B cell (primary cell): ENCODE data around the gene ITIH3. TPM values are rescaled to one million over a fixed set of nuclear protein-coding genes. Genes with fewer than 3 reads are reported as not detected.

Experiments used
- ATAC-seq: fragments of 200-7000 bp; cut with Tn5 transposase; one replicate; pipeline ENCODE4 v1.10.0; 2021; ENCODE audit warnings: low read depth, mild to moderate bottlenecking, moderate number of reproducible peaks, moderate library complexity
- CTCF ChIA-PET: fragments of 350-600 bp; sonication (Branson Sonifier 250); formaldehyde crosslinking; loops from one replicate; lab custom pipeline; 2021; ENCODE audit warnings: antibody characterized with exemption, inconsistent platforms; lab: Charles Lee
- POLR2A ChIA-PET: fragments of 350-600 bp; sonication (Branson Sonifier 250); formaldehyde crosslinking; loops from one replicate; lab custom pipeline; 2021; ENCODE audit warnings: antibody characterized with exemption; lab: Charles Lee
- DNase-seq: peaks from one replicate; pipeline ENCODE4 v3.0.0; 2013
- H2AFZ ChIP-seq: 2 replicates; pipeline ENCODE4 v1.6.1; 2012; ENCODE audit warnings: mild to moderate bottlenecking, low read depth, low read length; ENCODE audit not compliant: insufficient read depth, poor library complexity, severe bottlenecking
- H3K27ac ChIP-seq, 2 donors: 1 replicate in 1 of 2; 2 replicates in 1 of 2; pipeline ENCODE4 v1.5.1; 2012 to 2013; ENCODE audit warnings: low read length in 2 of 2, mild to moderate bottlenecking in 2 of 2, moderate library complexity in 1 of 2
- H3K27me3 ChIP-seq, 4 experiments: fragments of 200-600 bp in 1 of 4; sonication (generic) in 1 of 4; replicated peaks in 1 of 4; 1 replicate in 2 of 4; 2 replicates in 2 of 4; pipeline versions ENCODE4 v1.6.1 to v1.7.0; 2013 to 2016; ENCODE audit warnings: low read length in 3 of 4, mild to moderate bottlenecking in 2 of 4, mixed read lengths in 1 of 4, moderate library complexity in 1 of 4; ENCODE audit not compliant: insufficient read depth in 4 of 4, control insufficient read depth in 3 of 4; ENCODE audit errors: control extremely low read depth in 1 of 4
- H3K36me3 ChIP-seq, 2 experiments: replicated peaks in 1 of 2; 1 replicate in 1 of 2; 2 replicates in 1 of 2; pipeline versions ENCODE4 v1.6.1 to v1.7.1; 2013; ENCODE audit warnings: low read length in 1 of 2; ENCODE audit not compliant: insufficient read depth in 2 of 2, control insufficient read depth in 1 of 2; ENCODE audit errors: control extremely low read depth in 1 of 2, extremely low read depth in 1 of 2
- H3K4me1 ChIP-seq, 2 donors: fragments of 200-600 bp in 1 of 2; sonication (generic) in 1 of 2; 1 replicate in 1 of 2; 2 replicates in 1 of 2; pipeline versions ENCODE4 v1.5.1 to v1.6.1; 2013 to 2017; ENCODE audit warnings: low read length in 2 of 2; ENCODE audit not compliant: control insufficient read depth in 2 of 2, insufficient read depth in 2 of 2
- H3K4me2 ChIP-seq: replicated peaks from 2 replicates; pipeline ENCODE3; 2012; ENCODE audit warnings: mild to moderate bottlenecking, low read depth, low read length; ENCODE audit not compliant: poor library complexity, severe bottlenecking
- H3K4me3 ChIP-seq, 5 experiments: fragments of 200-600 bp in 1 of 5; sonication (generic) in 1 of 5; 1 replicate in 3 of 5; 2 replicates in 2 of 5; pipeline versions ENCODE4 v1.5.1 to v1.7.0; 2011 to 2016; ENCODE audit warnings: low read length in 4 of 5, mild to moderate bottlenecking in 4 of 5, low read depth in 2 of 5, control low read depth in 1 of 5, moderate library complexity in 1 of 5; ENCODE audit not compliant: insufficient read depth in 1 of 5; ENCODE audit errors: control extremely low read depth in 1 of 5, extremely low read depth in 1 of 5
- H3K79me2 ChIP-seq: fragments of 200-600 bp; sonication (generic); one replicate; pipeline ENCODE4 v1.6.0; 2016; ENCODE audit warnings: low read length; ENCODE audit not compliant: control insufficient read depth, insufficient read depth
- H3K9ac ChIP-seq: fragments of 200-600 bp; sonication (generic); 2 replicates; pipeline ENCODE4 v1.6.1; 2017; ENCODE audit warnings: mild to moderate bottlenecking, low read length, moderate library complexity
- H3K9me3 ChIP-seq, 3 donors: one replicate each; pipeline versions ENCODE4 v1.6.1 to v1.7.1; 2013; ENCODE audit warnings: low read length in 2 of 3; ENCODE audit not compliant: control insufficient read depth in 2 of 3, insufficient read depth in 1 of 3; ENCODE audit errors: control extremely low read depth in 1 of 3
- H4K20me1 ChIP-seq: 2 replicates; pipeline ENCODE4 v1.6.0; 2012; ENCODE audit warnings: mild to moderate bottlenecking, low read length; ENCODE audit not compliant: insufficient read depth, control insufficient read depth, poor library complexity, severe bottlenecking
- H3K27ac Mint-ChIP-seq: one replicate; pipeline ENCODE4 v1.8.0; 2021; ENCODE audit warnings: mixed read lengths
- H3K27me3 Mint-ChIP-seq: one replicate; pipeline ENCODE4 v1.8.0; 2021; ENCODE audit warnings: mixed read lengths
- H3K4me1 Mint-ChIP-seq: one replicate; pipeline ENCODE4 v1.8.0; 2021; ENCODE audit warnings: mixed read lengths
- H3K4me3 Mint-ChIP-seq: one replicate; pipeline ENCODE4 v1.8.0; 2021; ENCODE audit warnings: mixed read lengths
- H3K9me3 Mint-ChIP-seq: one replicate; pipeline ENCODE4 v1.8.0; 2022; ENCODE audit warnings: mixed read lengths; ENCODE audit not compliant: insufficient read depth
- CTCF ChIP-seq: fragments of 200-600 bp; IDR thresholded peaks from one replicate; pipeline ENCODE4 v1.8.0; 2022; ENCODE audit warnings: antibody characterized with exemption, mild to moderate bottlenecking
- EZH2 ChIP-seq: IDR thresholded peaks from 2 replicates; pipeline ENCODE4 v1.6.1; 2012; ENCODE audit warnings: borderline replicate concordance, low read depth, mild to moderate bottlenecking, moderate library complexity, low read length; ENCODE audit not compliant: insufficient read depth, poor library complexity, severe bottlenecking
- WGBS: methylation state at CpG from one replicate; pipeline ENCODE4 v1.1.5; 2013; ENCODE audit warnings: missing lambda C conversion rate; ENCODE audit not compliant: insufficient coverage; 5-methylcytosine and 5-hydroxymethylcytosine counted together
- intact Hi-C: fragments of 100-400 bp; cut with micrococcal nuclease; formaldehyde crosslinking; loops from one replicate; pipeline ENCODE4 v1.10.0; 2022
- polyA plus RNA-seq: library from polyadenylated mRNA; depleted of rRNA; stranded (reverse); fragments of >200 nt; gene quantifications from 2 replicates; pipeline ENCODE4 v1.2.3, GENCODE V29; 2012
- total RNA-seq, 2 donors: library from RNA; stranded (reverse); fragments of 120-200 nt in 1 of 2; gene quantifications; 1 replicate in 1 of 2; 2 replicates in 1 of 2; pipeline versions ENCODE4 v1.2.3 to v1.2.4, GENCODE V29; 2013 to 2022

ITIH3 gene
- total and polyA plus RNA-seq, 2 donors (not counting 1 experiment from before 2014, with no cell fraction given) = not detected

- Mint-ChIP-seq H3K9me3 (no peaks in the 10 kb centered on the region), H3K4me1 (no peaks in the 10 kb centered on the region), H3K27me3 (no peaks in the 10 kb centered on the region), H3K27ac (no peak overlapping the region), H3K4me3 (no peak overlapping the region)
- Histone ChIP-seq H3K27ac (no peak overlapping the region), H4K20me1 (no peaks in the 10 kb centered on the region), H2AFZ (no peak overlapping the region), H3K79me2 (no peaks in the 10 kb centered on the region), H3K4me2 (no peak overlapping the region), H3K36me3 (peaks cover 0 to 33% of the 10 kb centered on the region in 2 experiments), H3K9me3 (no peaks in the 10 kb centered on the region), H3K27me3 (no peaks in the 10 kb centered on the region), H3K9ac (no peak overlapping the region), H3K4me3 (no peak overlapping the region), H3K4me1 (no peaks in the 10 kb centered on the region)
- ChIA-PET CTCF (interaction anchor here (0.7 to 1.9 kb wide), 2 partner anchors 9 to 131 kb away, joined by 3 to 5 read pairs; no protein-coding TSS in a partner anchor), POLR2A (no interaction called here)
- TF ChIP-seq CTCF (no peak), EZH2 (no peak)
- DNase-seq = no peak
- WGBS = 100% methylated on average over 1 of the region's 2 CpGs
- no peak for ATAC-seq
- intact Hi-C loops = loop anchor here (5.0 kb wide), 1 partner anchor 43 kb away; the partner anchor contains the start of gene STIMATE
Measured at GRCh38 chr3:52854013-52854412, 59.4 kb downstream of the ITIH3 start.

- H3K9me3 Mint-ChIP-seq = no peaks in the 10 kb centered on the region
Measured at GRCh38 chr3:52856666-52857065, 62.1 kb downstream of the ITIH3 start.

More at GRCh38 chr3:52856666-52857065, 62.1 kb downstream of the ITIH3 start:
- Mint-ChIP-seq H3K4me3 (no peak overlapping the region), H3K27me3 (no peaks in the 10 kb centered on the region), H3K27ac (no peak overlapping the region), H3K4me1 (no peaks in the 10 kb centered on the region)
- no peaks in the 10 kb centered on the region for H3K9me3 ChIP-seq
- no peaks in the 10 kb centered on the region for H3K79me2 ChIP-seq
- H3K4me2 ChIP-seq = no peak overlapping the region
- no peaks in the 10 kb centered on the region for H3K27me3 ChIP-seq
- no peak for ATAC-seq
- TF ChIP-seq EZH2 (no peak), CTCF (no peak)
- H3K36me3 ChIP-seq = peaks cover 0 to 14% of the 10 kb centered on the region in 2 experiments
- no peaks in the 10 kb centered on the region for H3K4me1 ChIP-seq
- intact Hi-C loops = no loop called here
- no peak overlapping the region for H2AFZ ChIP-seq
- no peak overlapping the region for H3K4me3 ChIP-seq
- H4K20me1 ChIP-seq = no peaks in the 10 kb centered on the region
- 87% methylated on average over 3 of the region's 5 CpGs for WGBS
- no peak overlapping the region for H3K27ac ChIP-seq
- ChIA-PET POLR2A (no interaction called here), CTCF (no interaction called here)
- no peak overlapping the region for H3K9ac ChIP-seq
- no peak for DNase-seq
